Superior temporal gyrus (tissue), 1 donor: ENCODE measurements around the gene IL16.
A peak's percentile ranks its signal among the peaks of the same experiment; 100 is the strongest.

Experiments used
- DNase-seq: peaks from one replicate; pipeline ENCODE4 v3.0.0-alpha.2; 2016; ENCODE audit errors: extremely low spot score

IL16 gene

GRCh38 chr15:81293728-81294515 lies 97.2 kb downstream of the IL16 start:
- DNase-seq: no peak

- no peak for DNase-seq
These were observed 97.8 kb downstream of the IL16 start for GRCh38 chr15:81294516-81294880.

GRCh38 chr15:81295486-81296121 lies 98.9 kb downstream of the IL16 start:
- DNase-seq: no peak

GRCh38 chr15:81296186-81296585 lies 99.5 kb downstream of the IL16 start:
- DNase-seq: no peak

- DNase-seq: no peak
These were observed 100.0 kb downstream of the IL16 start for GRCh38 chr15:81296673-81297072.

GRCh38 chr15:81297147-81297572 lies 100.5 kb downstream of the IL16 start:
- no peak for DNase-seq

- DNase-seq: no peak
These were observed 101.2 kb downstream of the IL16 start for GRCh38 chr15:81297603-81298575.

- no peak for DNase-seq
These were observed 101.9 kb downstream of the IL16 start for GRCh38 chr15:81298611-81299010.

GRCh38 chr15:81299156-81299555 lies 102.5 kb downstream of the IL16 start:
- no peak for DNase-seq

- no peak for DNase-seq
These were observed 103.1 kb downstream of the IL16 start for GRCh38 chr15:81299630-81300273.

- DNase-seq: no peak
These were observed 104.7 kb downstream of the IL16 start for GRCh38 chr15:81301385-81301784.

GRCh38 chr15:81301815-81302399 lies 105.2 kb downstream of the IL16 start:
- DNase-seq: peak; percentile 45

- DNase-seq: no peak
These were observed 106.0 kb downstream of the IL16 start for GRCh38 chr15:81302701-81303109.

- no peak for DNase-seq
These were observed 106.9 kb downstream of the IL16 start for GRCh38 chr15:81303244-81304225.

- DNase-seq: peak; percentile 45
These were observed 107.5 kb downstream of the IL16 start for GRCh38 chr15:81304226-81304625.

GRCh38 chr15:81308260-81308659 lies 111.6 kb downstream of the IL16 start:
- no peak for DNase-seq

- no peak for DNase-seq
These were observed 113.2 kb downstream of the IL16 start for GRCh38 chr15:81309647-81310450.

- DNase-seq: no peak
These were observed 113.8 kb downstream of the IL16 start for GRCh38 chr15:81310480-81310879.

GRCh38 chr15:81311752-81312464 lies 115.2 kb downstream of the IL16 start:
- no peak for DNase-seq
